T-cell (primary cell): ENCODE results near the gene BCKDHB. TPM values are rescaled to one million over a fixed set of nuclear protein-coding genes. Genes with fewer than 3 reads are reported as not detected.
A peak's percentile ranks its signal among the peaks of the same experiment; 100 is the strongest.

Source experiments
- ATAC-seq, 4 experiments: fragments of 200-7000 bp in 3 of 4; fragments of 150-1000 bp in 1 of 4; cut with Tn5 transposase; replicated peaks in 1 of 4; 1 replicate in 3 of 4; 2 replicates in 1 of 4; pipeline ENCODE4 v1.10.0; 2021; ENCODE audit warnings: moderate library complexity in 3 of 4, mild to moderate bottlenecking in 2 of 4, moderate number of reproducible peaks in 1 of 4
- CTCF ChIA-PET, 2 donors: fragments of 300-600 bp; sonication (Branson Sonifier 250); formaldehyde crosslinking; loops; one replicate each; lab custom pipeline; 2022; ENCODE audit warnings: antibody characterized with exemption in 2 of 2; lab: Charles Lee
- POLR2A ChIA-PET, 2 donors: fragments of 300-600 bp; sonication (Branson Sonifier 250); formaldehyde crosslinking; loops; one replicate each; lab custom pipeline; 2022; ENCODE audit warnings: antibody characterized with exemption in 2 of 2; lab: Charles Lee
- DNase-seq, 35 experiments: peaks; one replicate each; pipeline versions ENCODE4 v3.0.0 to v3.0.0-alpha.2; 2013 to 2023
- H3K27ac ChIP-seq: one replicate; pipeline ENCODE4 v1.5.1; 2013; ENCODE audit warnings: low read length
- H3K27me3 ChIP-seq, 2 experiments: replicated peaks in 1 of 2; 1 replicate in 1 of 2; 2 replicates in 1 of 2; pipeline versions ENCODE4 v1.6.1 to v1.7.0; 2013; ENCODE audit warnings: low read length in 1 of 2, mixed read lengths in 1 of 2; ENCODE audit not compliant: control insufficient read depth in 2 of 2, insufficient read depth in 2 of 2; ENCODE audit errors: extremely low read depth in 1 of 2
- H3K36me3 ChIP-seq, 2 donors: 1 replicate in 1 of 2; 2 replicates in 1 of 2; pipeline versions ENCODE4 v1.6.1 to v1.7.0; 2013; ENCODE audit warnings: low read length in 1 of 2; ENCODE audit not compliant: control insufficient read depth in 2 of 2, insufficient read depth in 1 of 2; ENCODE audit errors: extremely low read depth in 1 of 2
- H3K4me1 ChIP-seq, 2 experiments: 1 replicate in 1 of 2; 2 replicates in 1 of 2; pipeline versions ENCODE4 v1.6.1 to v1.7.0; 2013; ENCODE audit warnings: low read length in 2 of 2, mixed read lengths in 1 of 2; ENCODE audit not compliant: insufficient read depth in 2 of 2, control insufficient read depth in 1 of 2; ENCODE audit errors: extremely low read depth in 1 of 2
- H3K4me3 ChIP-seq, 2 donors: 1 replicate in 1 of 2; 2 replicates in 1 of 2; pipeline versions ENCODE4 v1.5.1 to v1.7.0; 2013; ENCODE audit warnings: mild to moderate bottlenecking in 2 of 2, low read length in 1 of 2, moderate library complexity in 1 of 2; ENCODE audit not compliant: control insufficient read depth in 1 of 2; ENCODE audit errors: extremely low read depth in 1 of 2
- H3K9me3 ChIP-seq: 2 replicates; pipeline ENCODE4 v1.7.0; 2013
- H3K27ac Mint-ChIP-seq, 2 donors: one replicate each; pipeline ENCODE4 v1.8.0; 2020 to 2021; ENCODE audit warnings: mild to moderate bottlenecking in 2 of 2, mixed read lengths in 2 of 2
- H3K27me3 Mint-ChIP-seq, 2 donors: one replicate each; pipeline ENCODE4 v1.8.0; 2021 to 2022; ENCODE audit warnings: mixed read lengths in 2 of 2
- H3K36me3 Mint-ChIP-seq: one replicate; pipeline ENCODE4 v1.8.0; 2021; ENCODE audit warnings: mixed read lengths
- H3K4me1 Mint-ChIP-seq, 3 donors: one replicate each; pipeline ENCODE4 v1.8.0; 2020 to 2022; ENCODE audit warnings: mixed read lengths in 3 of 3, mild to moderate bottlenecking in 1 of 3
- H3K4me3 Mint-ChIP-seq, 3 donors: one replicate each; pipeline ENCODE4 v1.8.0; 2020 to 2022; ENCODE audit warnings: mild to moderate bottlenecking in 3 of 3, mixed read lengths in 3 of 3, moderate library complexity in 3 of 3
- H3K9me3 Mint-ChIP-seq, 3 donors: one replicate each; pipeline ENCODE4 v1.8.0; 2020 to 2022; ENCODE audit warnings: mixed read lengths in 3 of 3
- WGBS: methylation state at CpG from one replicate; pipeline ENCODE4 v1.1.5; 2013; ENCODE audit warnings: missing lambda C conversion rate; ENCODE audit not compliant: insufficient coverage; 5-methylcytosine and 5-hydroxymethylcytosine counted together
- total RNA-seq, 35 experiments: library from RNA in 6 of 35; stranded (reverse) in 6 of 35; fragments of 120-200 nt in 1 of 35; gene quantifications; one replicate each; pipeline versions ENCODE4 v1.2.1 to v1.2.4 and lab custom pipeline; 2013 to 2026

The BCKDHB gene
- total RNA-seq, 5 donors from 2014 or later (not counting 1 experiment from before 2014, with no cell fraction given), result 14.1 to 18.7 (median 15.2) TPM

- H3K27me3 ChIP-seq, result peaks cover 0 to 2% of the 10 kb centered on the region in 2 experiments
- ChIA-PET POLR2A (interaction anchor here in 1 of 2 donors (0.7 kb wide), 1 partner anchor 313 kb away, joined by 5 read pairs; no protein-coding TSS in a partner anchor), CTCF (interaction anchor here (0.5 to 2.8 kb wide), 7 partner anchors 13 to 152 kb away, joined by 3 to 35 read pairs (median 4); partner anchors contain the start of gene ELOVL4 (in 1 of the 2))
- H3K27ac Mint-ChIP-seq, result no peak overlapping the region
- DNase-seq, result no peak
- no peak overlapping the region for H3K4me3 ChIP-seq
- no peaks in the 10 kb centered on the region for H3K9me3 ChIP-seq
- H3K4me1 ChIP-seq, result no peaks in the 10 kb centered on the region
- no peaks in the 10 kb centered on the region for H3K36me3 ChIP-seq
- peaks cover 0 to 3% of the 10 kb centered on the region in 2 donors for H3K27me3 Mint-ChIP-seq
- H3K4me3 Mint-ChIP-seq, result no peak overlapping the region
- no peaks in the 10 kb centered on the region for H3K9me3 Mint-ChIP-seq
- no peaks in the 10 kb centered on the region for H3K36me3 Mint-ChIP-seq
- H3K27ac ChIP-seq, result no peak overlapping the region
- peaks cover 0 to 6% (median 5%) of the 10 kb centered on the region in 3 donors for H3K4me1 Mint-ChIP-seq
- no peak for ATAC-seq
These were observed 15.0 kb upstream of the BCKDHB start for GRCh38 chr6:80091506-80091905.

GRCh38 chr6:80094017-80094416 is 12.5 kb upstream of the BCKDHB start:
- Histone ChIP-seq H3K9me3 (no peaks in the 10 kb centered on the region), H3K27ac (no peak overlapping the region), H3K27me3 (no peaks in the 10 kb centered on the region), H3K4me3 (no peak overlapping the region), H3K36me3 (no peaks in the 10 kb centered on the region), H3K4me1 (no peaks in the 10 kb centered on the region)
- Mint-ChIP-seq H3K27ac (no peak overlapping the region), H3K36me3 (no peaks in the 10 kb centered on the region), H3K9me3 (no peaks in the 10 kb centered on the region), H3K4me3 (no peak overlapping the region), H3K4me1 (peaks cover 0 to 6% (median 5%) of the 10 kb centered on the region in 3 donors), H3K27me3 (peaks cover 0 to 3% of the 10 kb centered on the region in 2 donors)
- ATAC-seq (no peak), DNase-seq (peak in 4 of 35 experiments; percentile 2 to 52 (median 6))
- CTCF ChIA-PET, result interaction anchor here (0.6 to 3.1 kb wide), 10 partner anchors 18 to 715 kb away, joined by 3 to 35 read pairs (median 4); no protein-coding TSS in a partner anchor
- WGBS, result no CpG with 5 or more reads among the region's 2 CpGs
- POLR2A ChIA-PET, result no interaction called here

GRCh38 chr6:80095600-80095999 is 10.9 kb upstream of the BCKDHB start:
- H3K9me3 ChIP-seq, result no peaks in the 10 kb centered on the region
- DNase-seq, result no peak
- peak overlapping the region; percentile 70 to 77 for H3K27ac Mint-ChIP-seq
- WGBS, result 20% methylated on average over 2 of the region's 3 CpGs
- H3K27me3 ChIP-seq, result no peaks in the 10 kb centered on the region
- ATAC-seq, result no peak
- H3K4me3 Mint-ChIP-seq, result no peak overlapping the region
- no peak overlapping the region for H3K4me3 ChIP-seq
- H3K9me3 Mint-ChIP-seq, result no peaks in the 10 kb centered on the region
- no peak overlapping the region for H3K27ac ChIP-seq
- ChIA-PET POLR2A (no interaction called here), CTCF (interaction anchor here (0.6 to 1.8 kb wide), 5 partner anchors 8 to 343 kb away, joined by 3 to 7 read pairs (median 5); no protein-coding TSS in a partner anchor)
- no peaks in the 10 kb centered on the region for H3K36me3 Mint-ChIP-seq
- H3K4me1 Mint-ChIP-seq, result peaks cover 0 to 6% (median 5%) of the 10 kb centered on the region in 3 donors
- no peaks in the 10 kb centered on the region for H3K36me3 ChIP-seq
- H3K4me1 ChIP-seq, result no peaks in the 10 kb centered on the region
- peaks cover 0 to 4% of the 10 kb centered on the region in 2 donors for H3K27me3 Mint-ChIP-seq

- Histone ChIP-seq H3K9me3 (no peaks in the 10 kb centered on the region), H3K36me3 (no peaks in the 10 kb centered on the region), H3K4me1 (no peaks in the 10 kb centered on the region), H3K27me3 (no peaks in the 10 kb centered on the region), H3K4me3 (no peak overlapping the region), H3K27ac (no peak overlapping the region)
- CTCF ChIA-PET, result interaction anchor here (1.0 to 1.6 kb wide), 4 partner anchors 12 to 230 kb away, joined by 3 to 10 read pairs (median 4); no protein-coding TSS in a partner anchor
- Mint-ChIP-seq H3K9me3 (no peaks in the 10 kb centered on the region), H3K27me3 (peaks cover 0 to 4% of the 10 kb centered on the region in 2 donors), H3K4me1 (peaks cover 0 to 6% (median 5%) of the 10 kb centered on the region in 3 donors), H3K36me3 (no peaks in the 10 kb centered on the region), H3K27ac (no peak overlapping the region), H3K4me3 (no peak overlapping the region)
- ATAC-seq, result no peak
- POLR2A ChIA-PET, result no interaction called here
- DNase-seq, result no peak
These were observed 8.1 kb upstream of the BCKDHB start for GRCh38 chr6:80098392-80098791.

GRCh38 chr6:80104520-80104919 is 2.0 kb upstream of the BCKDHB start:
- Histone ChIP-seq H3K9me3 (no peaks in the 10 kb centered on the region), H3K4me3 (no peak overlapping the region), H3K27ac (no peak overlapping the region), H3K4me1 (peaks cover 5 to 8% of the 10 kb centered on the region in 2 experiments), H3K27me3 (no peaks in the 10 kb centered on the region), H3K36me3 (no peaks in the 10 kb centered on the region)
- no peak for ATAC-seq
- Mint-ChIP-seq H3K9me3 (no peaks in the 10 kb centered on the region), H3K27me3 (peaks cover 12 to 14% of the 10 kb centered on the region in 2 donors), H3K4me1 (peaks cover 22 to 25% (median 25%) of the 10 kb centered on the region in 3 donors), H3K36me3 (no peaks in the 10 kb centered on the region), H3K27ac (no peak overlapping the region), H3K4me3 (no peak overlapping the region)
- CTCF ChIA-PET, result interaction anchor here (1.1 to 1.6 kb wide), 2 partner anchors 12 to 155 kb away, joined by 3 to 7 read pairs; no protein-coding TSS in a partner anchor
- DNase-seq, result no peak
- POLR2A ChIA-PET, result interaction anchor here in 1 of 2 donors (0.7 kb wide), 1 partner anchor 1664 kb away, joined by 4 read pairs; no protein-coding TSS in a partner anchor

GRCh38 chr6:80105972-80106417 is 476 bp upstream of the BCKDHB start:
- H3K36me3 ChIP-seq, result no peaks in the 10 kb centered on the region
- no peaks in the 10 kb centered on the region for H3K36me3 Mint-ChIP-seq

More at GRCh38 chr6:80105972-80106417, 476 bp upstream of the BCKDHB start:
- CTCF ChIA-PET, result interaction anchor here (0.6 to 1.7 kb wide), 15 partner anchors 11 to 1647 kb away, joined by 3 to 16 read pairs (median 4); partner anchors contain the start of gene TENT5A (in 1 of the 2)
- H3K4me1 ChIP-seq, result peaks cover 5 to 8% of the 10 kb centered on the region in 2 experiments
- H3K27me3 Mint-ChIP-seq, result peaks cover 12 to 14% of the 10 kb centered on the region in 2 donors
- 0% methylated on average over 4 of the region's 6 CpGs for WGBS
- peak overlapping the region in 1 of 2 donors; percentile 85 for H3K4me3 ChIP-seq
- DNase-seq, result no peak
- H3K27me3 ChIP-seq, result no peaks in the 10 kb centered on the region
- H3K27ac Mint-ChIP-seq, result peak overlapping the region; percentile 89 to 98
- peaks cover 25 to 28% (median 25%) of the 10 kb centered on the region in 3 donors for H3K4me1 Mint-ChIP-seq
- H3K9me3 ChIP-seq, result no peaks in the 10 kb centered on the region
- no peak for ATAC-seq
- peak overlapping the region; percentile 54 for H3K27ac ChIP-seq
- POLR2A ChIA-PET, result interaction anchor here (0.6 to 1.2 kb wide), 4 partner anchors 8 to 102 kb away, joined by 3 to 4 read pairs (median 3); partner anchors contain the start of gene TTK (in 2 of the 2)
- peak overlapping the region; percentile 85 to 90 (median 89) for H3K4me3 Mint-ChIP-seq
- no peaks in the 10 kb centered on the region for H3K9me3 Mint-ChIP-seq
